Endodermal cell (in vitro differentiated cells): ENCODE measurements around the gene MAP7. TPM values are rescaled to one million over a fixed set of nuclear protein-coding genes. Genes with fewer than 3 reads are reported as not detected.
"Not testable (repeated sequence)": the region's sequence is repeated elsewhere in the genome, so short reads cannot be mapped to it uniquely, and the experiment has no call there.

Source experiments
- DNase-seq: peaks from one replicate; pipeline ENCODE4 v3.0.0-alpha.2; 2017
- H3K27ac ChIP-seq: 2 replicates; pipeline ENCODE4 v1.5.1; 2013; ENCODE audit warnings: mild to moderate bottlenecking, low read depth, low read length, moderate library complexity
- H3K27me3 ChIP-seq: 2 replicates; pipeline ENCODE4 v1.6.1; 2013; ENCODE audit warnings: mild to moderate bottlenecking, low read length, moderate library complexity; ENCODE audit not compliant: insufficient read depth, control insufficient read depth, poor library complexity, severe bottlenecking
- H3K36me3 ChIP-seq: 2 replicates; pipeline ENCODE4 v1.7.0; 2013; ENCODE audit warnings: mild to moderate bottlenecking, low read length, moderate library complexity; ENCODE audit not compliant: control insufficient read depth, insufficient read depth
- H3K4me1 ChIP-seq: one replicate; pipeline ENCODE4 v1.7.0; 2013; ENCODE audit warnings: low read length; ENCODE audit not compliant: control insufficient read depth, insufficient read depth
- H3K4me3 ChIP-seq: 2 replicates; pipeline ENCODE4 v1.5.1; 2013; ENCODE audit warnings: mild to moderate bottlenecking, low read length, moderate library complexity
- H3K9ac ChIP-seq: 2 replicates; pipeline ENCODE4 v1.6.1; 2013; ENCODE audit warnings: mild to moderate bottlenecking, low read length, moderate library complexity; ENCODE audit not compliant: poor library complexity, severe bottlenecking; ENCODE audit errors: extremely low read depth
- H3K9me3 ChIP-seq: 2 replicates; pipeline ENCODE4 v1.6.1; 2013; ENCODE audit warnings: mild to moderate bottlenecking, low read length, moderate library complexity; ENCODE audit not compliant: control insufficient read depth
- H3K27ac Mint-ChIP-seq: 2 replicates; pipeline ENCODE4 v1.8.0; 2020; ENCODE audit warnings: mixed read lengths
- H3K27me3 Mint-ChIP-seq: 2 replicates; pipeline ENCODE4 v1.8.0; 2021; ENCODE audit warnings: mild to moderate bottlenecking, mixed read lengths; ENCODE audit not compliant: insufficient read depth
- H3K36me3 Mint-ChIP-seq: 2 replicates; pipeline ENCODE4 v1.8.0; 2020; ENCODE audit warnings: low read depth, mixed read lengths
- H3K4me1 Mint-ChIP-seq: 2 replicates; pipeline ENCODE4 v1.8.0; 2020; ENCODE audit warnings: mixed read lengths
- H3K4me3 Mint-ChIP-seq: 2 replicates; pipeline ENCODE4 v1.8.0; 2020; ENCODE audit warnings: mild to moderate bottlenecking, moderate library complexity, mixed read lengths
- H3K9me3 Mint-ChIP-seq: 2 replicates; pipeline ENCODE4 v1.8.0; 2020; ENCODE audit warnings: mild to moderate bottlenecking, mixed read lengths
- WGBS, 2 experiments: methylation state at CpG; one replicate each; pipeline versions ENCODE4 v1.1.5 to v1.1.7; 2013; ENCODE audit warnings: missing lambda C conversion rate in 2 of 2, mixed read lengths in 1 of 2; ENCODE audit not compliant: insufficient coverage in 1 of 2, insufficient read length in 1 of 2; 5-methylcytosine and 5-hydroxymethylcytosine counted together
- total RNA-seq, 2 donors: library from RNA; stranded (reverse); fragmentation: NEBNext Ultra II Directional in 1 of 2; extraction: Animal tissue kit (Norgen Biotek cat#: 25700) in 1 of 2; gene quantifications; 2 replicates in 1 of 2; 3 replicates in 1 of 2; pipeline ENCODE4 v1.2.1, GENCODE V29; 2021
- TF ChIP-seq, protein P1 (sequence below): fragments of 200-600 bp; sonication (generic); conservative IDR thresholded peaks from 2 replicates; pipeline ENCODE4 v1.5.0; 2021; ENCODE audit warnings: antibody characterized with exemption, mild to moderate bottlenecking

Gene MAP7
- total RNA-seq, 2 donors from 2014 or later = 42.4 to 48.7 TPM

DNA sequence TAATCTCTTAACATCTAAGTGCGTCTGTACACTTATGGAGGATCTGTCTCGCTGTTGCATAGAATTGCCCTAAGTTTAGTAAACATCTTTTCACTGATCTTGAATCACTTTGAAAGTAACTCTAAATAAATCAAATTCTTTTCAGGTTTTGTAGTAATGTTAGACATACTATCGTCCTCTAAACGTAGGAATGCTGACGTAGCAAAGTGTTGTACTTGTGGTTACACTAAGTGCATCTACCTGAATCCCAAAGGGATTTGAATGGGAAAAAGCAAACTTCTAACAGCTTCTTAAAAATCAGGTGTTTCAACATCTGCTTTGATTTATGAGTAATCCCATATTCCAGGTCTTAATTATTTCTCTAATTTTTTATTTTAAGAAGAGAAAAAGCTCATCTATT is 49.8 kb downstream of the MAP7 start:
- no peak overlapping the region for H3K4me3 Mint-ChIP-seq
- peaks cover 49% of the 10 kb centered on the region for H3K4me1 Mint-ChIP-seq
- H3K27me3 Mint-ChIP-seq = no peaks in the 10 kb centered on the region
- DNase-seq = no peak
- Histone ChIP-seq H3K36me3 (no peaks in the 10 kb centered on the region), H3K27me3 (no peaks in the 10 kb centered on the region), H3K27ac (no peak overlapping the region), H3K9ac (no peak overlapping the region), H3K9me3 (no peaks in the 10 kb centered on the region), H3K4me3 (no peak overlapping the region), H3K4me1 (peaks cover 18% of the 10 kb centered on the region)
- no peaks in the 10 kb centered on the region for H3K9me3 Mint-ChIP-seq
- TF ChIP-seq, protein P1, sequence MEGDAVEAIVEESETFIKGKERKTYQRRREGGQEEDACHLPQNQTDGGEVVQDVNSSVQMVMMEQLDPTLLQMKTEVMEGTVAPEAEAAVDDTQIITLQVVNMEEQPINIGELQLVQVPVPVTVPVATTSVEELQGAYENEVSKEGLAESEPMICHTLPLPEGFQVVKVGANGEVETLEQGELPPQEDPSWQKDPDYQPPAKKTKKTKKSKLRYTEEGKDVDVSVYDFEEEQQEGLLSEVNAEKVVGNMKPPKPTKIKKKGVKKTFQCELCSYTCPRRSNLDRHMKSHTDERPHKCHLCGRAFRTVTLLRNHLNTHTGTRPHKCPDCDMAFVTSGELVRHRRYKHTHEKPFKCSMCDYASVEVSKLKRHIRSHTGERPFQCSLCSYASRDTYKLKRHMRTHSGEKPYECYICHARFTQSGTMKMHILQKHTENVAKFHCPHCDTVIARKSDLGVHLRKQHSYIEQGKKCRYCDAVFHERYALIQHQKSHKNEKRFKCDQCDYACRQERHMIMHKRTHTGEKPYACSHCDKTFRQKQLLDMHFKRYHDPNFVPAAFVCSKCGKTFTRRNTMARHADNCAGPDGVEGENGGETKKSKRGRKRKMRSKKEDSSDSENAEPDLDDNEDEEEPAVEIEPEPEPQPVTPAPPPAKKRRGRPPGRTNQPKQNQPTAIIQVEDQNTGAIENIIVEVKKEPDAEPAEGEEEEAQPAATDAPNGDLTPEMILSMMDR = no peak
- peak overlapping the region; percentile 33 for H3K27ac Mint-ChIP-seq
- peaks cover 3% of the 10 kb centered on the region for H3K36me3 Mint-ChIP-seq
- 92 to 95% methylated on average over 3 to 5 of the region's 5 CpGs for WGBS, 2 experiments

DNA sequence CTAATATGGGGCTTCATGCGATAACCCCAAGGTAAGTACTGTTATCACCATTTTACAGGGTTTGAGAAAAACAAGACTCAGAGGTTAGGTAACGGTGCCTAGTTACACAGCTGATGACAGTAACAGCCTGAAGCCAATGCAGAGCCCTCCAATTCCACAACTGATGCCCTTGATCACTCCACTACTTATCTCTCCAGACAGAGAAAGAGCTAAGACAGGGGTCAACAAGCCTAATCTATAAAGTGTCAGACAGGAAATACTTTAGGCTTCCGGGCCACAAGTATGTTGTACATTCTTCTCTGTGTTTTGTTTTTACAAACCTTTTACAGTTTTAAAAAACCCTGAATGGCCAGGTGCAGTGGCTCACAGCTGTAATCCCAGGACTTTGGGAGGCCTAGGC is 50.9 kb downstream of the MAP7 start:
- H3K9me3 ChIP-seq = no peaks in the 10 kb centered on the region
- peak overlapping the region; percentile 62 for H3K9ac ChIP-seq
- no peak overlapping the region for H3K4me3 ChIP-seq
- WGBS, 2 experiments = 67 to 96% methylated on average over 3 of the region's 3 CpGs
- H3K27me3 ChIP-seq = no peaks in the 10 kb centered on the region
- TF ChIP-seq, protein P1 = no peak
- no peak for DNase-seq
- no peaks in the 10 kb centered on the region for H3K9me3 Mint-ChIP-seq
- peaks cover 49% of the 10 kb centered on the region for H3K4me1 Mint-ChIP-seq
- no peaks in the 10 kb centered on the region for H3K27me3 Mint-ChIP-seq
- H3K36me3 Mint-ChIP-seq = peaks cover 3% of the 10 kb centered on the region
- no peak overlapping the region for H3K27ac ChIP-seq
- H3K27ac Mint-ChIP-seq = peak overlapping the region; percentile 77
- peaks cover 18% of the 10 kb centered on the region for H3K4me1 ChIP-seq
- no peaks in the 10 kb centered on the region for H3K36me3 ChIP-seq
- H3K4me3 Mint-ChIP-seq = no peak overlapping the region

DNA sequence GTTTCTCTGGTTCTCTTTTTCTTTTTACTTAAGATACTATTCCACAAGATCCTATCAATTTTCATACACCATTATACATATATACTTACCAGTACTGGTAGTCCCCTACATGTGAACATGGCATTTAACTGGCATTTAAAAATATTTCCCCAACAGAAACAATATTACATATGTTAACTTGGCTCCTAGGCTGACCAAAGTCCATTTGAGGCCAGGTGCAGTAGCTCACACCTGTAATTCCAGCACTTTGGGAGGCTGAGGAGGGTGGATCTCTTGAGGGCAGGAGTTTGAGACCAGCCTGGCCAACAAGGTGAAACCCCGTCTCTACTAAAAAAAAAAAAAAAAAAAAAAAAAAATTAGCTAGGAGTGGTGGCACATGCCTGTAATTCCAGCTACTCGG is 53.8 kb downstream of the MAP7 start:
- WGBS, 2 experiments = 86 to 95% methylated on average over 1 to 2 of the region's 2 CpGs
- H3K4me3 ChIP-seq, H3K36me3 Mint-ChIP-seq, H3K27me3 Mint-ChIP-seq, H3K4me3 Mint-ChIP-seq, DNase-seq, H3K27ac Mint-ChIP-seq, H3K9me3 ChIP-seq, H3K27me3 ChIP-seq, H3K27ac ChIP-seq, H3K9me3 Mint-ChIP-seq, H3K9ac ChIP-seq, H3K36me3 ChIP-seq: not testable (repeated sequence)
- peaks cover 14% of the 10 kb centered on the region for H3K4me1 ChIP-seq
- H3K4me1 Mint-ChIP-seq = peaks cover 32% of the 10 kb centered on the region

DNA sequence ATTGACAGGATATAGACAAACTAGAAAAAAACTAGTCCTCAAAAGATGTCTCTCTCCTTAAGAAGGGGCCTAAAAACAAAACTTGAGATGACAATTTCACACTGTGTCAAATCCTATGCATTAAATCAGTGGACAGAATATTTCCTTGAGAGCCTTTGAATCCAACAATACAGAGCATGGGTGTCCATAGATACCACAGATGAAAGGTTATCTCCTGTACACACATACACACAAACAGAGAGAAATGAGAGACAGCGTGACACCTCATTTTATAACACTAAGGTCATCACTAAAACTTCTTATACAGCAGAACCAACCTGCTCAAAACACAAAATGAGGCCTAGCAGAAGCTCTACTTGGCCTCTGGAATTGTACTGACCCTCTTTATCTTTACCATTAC is 55.5 kb downstream of the MAP7 start:
- H3K4me1 Mint-ChIP-seq = peaks cover 22% of the 10 kb centered on the region
- Histone ChIP-seq H3K4me3 (no peak overlapping the region), H3K27ac (no peak overlapping the region), H3K9ac (no peak overlapping the region), H3K36me3 (no peaks in the 10 kb centered on the region), H3K27me3 (no peaks in the 10 kb centered on the region), H3K4me1 (peaks cover 8% of the 10 kb centered on the region), H3K9me3 (no peaks in the 10 kb centered on the region)
- H3K4me3 Mint-ChIP-seq = no peak overlapping the region
- no peak for DNase-seq
- TF ChIP-seq, protein P1 = no peak
- peaks cover 3% of the 10 kb centered on the region for H3K36me3 Mint-ChIP-seq
- WGBS, 2 experiments = 94% methylated on average over 1 of the region's 1 CpG; no CpG with 5 or more reads in 1 of the 2 experiments
- H3K27me3 Mint-ChIP-seq = no peaks in the 10 kb centered on the region
- no peaks in the 10 kb centered on the region for H3K9me3 Mint-ChIP-seq
- no peak overlapping the region for H3K27ac Mint-ChIP-seq
